Measurements from ENCODE around the gene ICOSLG. TPM values are rescaled to one million over a fixed set of nuclear protein-coding genes. Genes with fewer than 3 reads are reported as not detected.
"Not testable (repeated sequence)": the region's sequence is repeated elsewhere in the genome, so short reads cannot be mapped to it uniquely, and the experiment has no call there.

The ICOSLG gene
- polyA plus RNA-seq (ENCODE audit: insufficient read length in 3 of 3): 10 to 100 TPM in 1 of 3 donors, 1 to 10 TPM in 2; 5.1 to 14.9 (median 8.4) TPM
- long read RNA-seq, donor 1: 0 reads
- long read RNA-seq, donor 2, full-length matches to known transcripts: 1 of 1 reads
- long read RNA-seq, donor 2, partial matches to known transcripts: 0 of 1 reads
- long read RNA-seq, donor 2, other reads (novel, unspliced or antisense): 0 of 1 reads
- long read RNA-seq, donor 3, full-length matches to known transcripts: 2 of 2 reads
- long read RNA-seq, donor 3, partial matches to known transcripts: 0 of 2 reads
- long read RNA-seq, donor 3, other reads (novel, unspliced or antisense): 0 of 2 reads
- long read RNA-seq, donor 4: 0 reads
- long read RNA-seq, donor 5, full-length matches to known transcripts: 1 of 1 reads
- long read RNA-seq, donor 5, partial matches to known transcripts: 0 of 1 reads
- long read RNA-seq, donor 5, other reads (novel, unspliced or antisense): 0 of 1 reads
- long read RNA-seq, donor 6: 0 reads
- long read RNA-seq, donor 7: 0 reads
- long read RNA-seq, donor 8, full-length matches to known transcripts: 1 of 335 reads
- long read RNA-seq, donor 8, partial matches to known transcripts: 289 of 335 reads
- long read RNA-seq, donor 8, other reads (novel, unspliced or antisense): 45 of 335 reads
- long read RNA-seq, donor 9, full-length matches to known transcripts: 1 of 1 reads
- long read RNA-seq, donor 9, partial matches to known transcripts: 0 of 1 reads
- long read RNA-seq, donor 9, other reads (novel, unspliced or antisense): 0 of 1 reads
- long read RNA-seq, donor 10, full-length matches to known transcripts: 1 of 1 reads
- long read RNA-seq, donor 10, partial matches to known transcripts: 0 of 1 reads
- long read RNA-seq, donor 10, other reads (novel, unspliced or antisense): 0 of 1 reads
- long read RNA-seq, donor 11, full-length matches to known transcripts: 2 of 2 reads
- long read RNA-seq, donor 11, partial matches to known transcripts: 0 of 2 reads
- long read RNA-seq, donor 11, other reads (novel, unspliced or antisense): 0 of 2 reads
- long read RNA-seq, donor 12, full-length matches to known transcripts: 1 of 1 reads
- long read RNA-seq, donor 12, partial matches to known transcripts: 0 of 1 reads
- long read RNA-seq, donor 12, other reads (novel, unspliced or antisense): 0 of 1 reads
- long read RNA-seq, donor 13, full-length matches to known transcripts: 2 of 2 reads
- long read RNA-seq, donor 13, partial matches to known transcripts: 0 of 2 reads
- long read RNA-seq, donor 13, other reads (novel, unspliced or antisense): 0 of 2 reads
- long read RNA-seq, donor 14, full-length matches to known transcripts: 2 of 2 reads
- long read RNA-seq, donor 14, partial matches to known transcripts: 0 of 2 reads
- long read RNA-seq, donor 14, other reads (novel, unspliced or antisense): 0 of 2 reads
- long read RNA-seq, donor 15: 0 reads
- long read RNA-seq, donor 16, full-length matches to known transcripts: 3 of 3 reads
- long read RNA-seq, donor 16, partial matches to known transcripts: 0 of 3 reads
- long read RNA-seq, donor 16, other reads (novel, unspliced or antisense): 0 of 3 reads

GRCh38 chr21:44240842-44241241 lies at the start of gene ICOSLG:
ICOSLG (minus strand) TSS chr21:44240943; CDS start chr21:44240817, 126 bp downstream.
- DNase-seq (ENCODE audit: extremely low read depth in 1 of 11, low read depth in 9 of 11, low spot score in 4 of 11): not testable (repeated sequence)

GRCh38 chr21:44289381-44290010 lies 48.8 kb upstream of the ICOSLG start:
- no peak for DNase-seq (ENCODE audit: extremely low read depth in 1 of 11, low read depth in 9 of 11, low spot score in 4 of 11)

- no peak for DNase-seq (ENCODE audit: extremely low read depth in 1 of 11, low read depth in 9 of 11, low spot score in 4 of 11)
These were observed 47.7 kb upstream of the ICOSLG start for GRCh38 chr21:44288251-44289110.

- no peak for DNase-seq (ENCODE audit: extremely low read depth in 1 of 11, low read depth in 9 of 11, low spot score in 4 of 11)
These were observed 46.2 kb upstream of the ICOSLG start for GRCh38 chr21:44286716-44287632.

- DNase-seq (ENCODE audit: extremely low read depth in 1 of 11, low read depth in 9 of 11, low spot score in 4 of 11): no peak
These were observed 45.5 kb upstream of the ICOSLG start for GRCh38 chr21:44286086-44286715.

GRCh38 chr21:44285138-44285992 lies 44.6 kb upstream of the ICOSLG start, which contains the start of gene AIRE:
AIRE (plus strand) TSS chr21:44285876; CDS start chr21:44286007, 131 bp downstream.
- DNase-seq (ENCODE audit: extremely low read depth in 1 of 11, low read depth in 9 of 11, low spot score in 4 of 11): no peak

- DNase-seq (ENCODE audit: extremely low read depth in 1 of 11, low read depth in 9 of 11, low spot score in 4 of 11): no peak
These were observed 43.2 kb upstream of the ICOSLG start for GRCh38 chr21:44283948-44284347.

GRCh38 chr21:44283211-44283785 lies 42.6 kb upstream of the ICOSLG start:
- DNase-seq (ENCODE audit: extremely low read depth in 1 of 11, low read depth in 9 of 11, low spot score in 4 of 11): not testable (repeated sequence)

GRCh38 chr21:44282370-44282769 lies 41.6 kb upstream of the ICOSLG start:
- DNase-seq (ENCODE audit: extremely low read depth in 1 of 11, low read depth in 9 of 11, low spot score in 4 of 11): no peak

GRCh38 chr21:44281801-44282200 lies 41.1 kb upstream of the ICOSLG start:
- DNase-seq (ENCODE audit: extremely low read depth in 1 of 11, low read depth in 9 of 11, low spot score in 4 of 11): no peak

GRCh38 chr21:44279354-44280260 lies 38.9 kb upstream of the ICOSLG start:
- no peak for DNase-seq (ENCODE audit: extremely low read depth in 1 of 11, low read depth in 9 of 11, low spot score in 4 of 11)

- DNase-seq (ENCODE audit: extremely low read depth in 1 of 11, low read depth in 9 of 11, low spot score in 4 of 11): no peak
These were observed 34.3 kb upstream of the ICOSLG start for GRCh38 chr21:44275041-44275440.

GRCh38 chr21:44273046-44273445 lies 32.3 kb upstream of the ICOSLG start:
- DNase-seq (ENCODE audit: extremely low read depth in 1 of 11, low read depth in 9 of 11, low spot score in 4 of 11): no peak
